NCI-H226 (cell line): ENCODE data around the gene WNK1.
"Not testable (repeated sequence)": the region's sequence is repeated elsewhere in the genome, so short reads cannot be mapped to it uniquely, and the experiment has no call there.

Experiments used
- DNase-seq: peaks from one replicate; pipeline ENCODE4 v3.0.0-alpha.2; 2015

Gene WNK1

DNA sequence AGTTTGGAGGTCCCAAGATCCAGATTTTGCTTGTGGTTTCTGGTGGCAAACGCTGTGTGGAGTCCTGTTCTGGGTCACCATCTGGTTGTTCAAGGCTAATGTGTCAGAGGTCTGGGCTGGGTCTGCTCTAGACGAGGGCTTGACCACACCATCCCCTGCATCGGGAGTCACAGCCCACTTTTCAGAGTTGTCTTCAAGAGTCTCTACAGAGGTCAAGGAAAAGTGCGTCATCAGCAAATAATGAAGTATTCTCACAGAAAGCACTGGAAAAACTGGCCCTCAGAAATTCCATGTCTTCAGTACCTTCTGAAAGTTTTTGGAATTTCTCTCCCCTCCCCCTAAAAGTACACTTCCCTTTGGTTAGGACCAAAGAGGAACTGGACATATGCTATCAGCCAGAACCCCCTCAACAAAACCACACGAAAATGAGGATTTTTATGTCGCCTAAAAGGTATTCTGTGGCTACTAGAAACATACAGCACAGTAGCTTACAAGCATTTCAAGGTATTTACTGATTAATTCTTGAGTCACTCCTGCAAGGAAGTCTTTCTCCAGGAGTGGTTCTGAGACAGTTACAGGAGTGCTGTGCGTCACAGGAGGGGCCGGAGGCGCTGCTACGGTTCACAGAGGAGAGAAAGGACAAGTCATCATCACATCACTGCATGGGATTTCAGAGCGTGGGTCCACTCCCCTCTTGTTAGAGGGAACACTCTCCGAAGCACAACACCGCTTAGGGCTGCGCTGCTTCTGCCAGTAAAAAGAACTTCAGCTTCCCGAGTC, 161.7 kb downstream of the WNK1 start:
- peak; percentile 70 for DNase-seq

DNA sequence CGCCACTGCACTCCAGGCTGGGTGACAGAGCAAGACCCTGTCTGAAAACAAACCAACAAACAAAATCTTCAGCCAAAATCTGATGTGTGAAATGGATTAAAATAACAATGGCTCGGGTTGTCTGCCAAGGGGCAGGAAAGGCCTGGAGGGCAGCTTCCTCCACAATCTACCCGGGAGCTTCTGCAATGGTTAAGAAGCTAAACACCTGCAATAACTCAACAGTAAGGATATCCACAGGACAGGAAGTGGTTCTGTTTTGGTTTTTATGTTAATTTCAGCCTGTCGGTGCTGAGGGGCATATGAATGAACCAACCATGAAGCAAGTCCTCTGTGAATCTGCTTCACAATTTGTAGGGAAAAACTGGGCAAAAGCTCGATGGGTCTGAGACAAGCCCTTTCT, 162.7 kb downstream of the WNK1 start:
- no peak for DNase-seq

DNA sequence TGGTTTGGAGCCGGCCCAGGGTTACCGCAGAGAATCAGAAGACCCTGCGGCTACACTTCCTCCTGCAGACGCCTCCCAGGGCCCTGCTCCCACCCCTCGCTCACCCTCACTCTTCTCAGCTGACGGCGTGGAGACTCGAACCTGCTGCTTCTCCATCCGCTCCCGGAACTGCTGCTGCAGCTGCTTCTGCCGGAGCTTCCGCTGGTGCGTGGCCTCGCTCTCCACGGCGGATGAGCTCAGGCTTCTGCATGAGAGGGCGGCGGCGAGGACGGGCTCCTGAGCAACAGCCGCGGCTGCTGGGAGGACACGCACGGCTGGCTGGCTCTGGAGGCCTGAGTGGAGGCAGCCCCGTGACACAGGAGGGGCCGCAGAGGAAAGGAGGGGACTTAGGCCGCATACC, 163.9 kb downstream of the WNK1 start:
- no peak for DNase-seq

DNA sequence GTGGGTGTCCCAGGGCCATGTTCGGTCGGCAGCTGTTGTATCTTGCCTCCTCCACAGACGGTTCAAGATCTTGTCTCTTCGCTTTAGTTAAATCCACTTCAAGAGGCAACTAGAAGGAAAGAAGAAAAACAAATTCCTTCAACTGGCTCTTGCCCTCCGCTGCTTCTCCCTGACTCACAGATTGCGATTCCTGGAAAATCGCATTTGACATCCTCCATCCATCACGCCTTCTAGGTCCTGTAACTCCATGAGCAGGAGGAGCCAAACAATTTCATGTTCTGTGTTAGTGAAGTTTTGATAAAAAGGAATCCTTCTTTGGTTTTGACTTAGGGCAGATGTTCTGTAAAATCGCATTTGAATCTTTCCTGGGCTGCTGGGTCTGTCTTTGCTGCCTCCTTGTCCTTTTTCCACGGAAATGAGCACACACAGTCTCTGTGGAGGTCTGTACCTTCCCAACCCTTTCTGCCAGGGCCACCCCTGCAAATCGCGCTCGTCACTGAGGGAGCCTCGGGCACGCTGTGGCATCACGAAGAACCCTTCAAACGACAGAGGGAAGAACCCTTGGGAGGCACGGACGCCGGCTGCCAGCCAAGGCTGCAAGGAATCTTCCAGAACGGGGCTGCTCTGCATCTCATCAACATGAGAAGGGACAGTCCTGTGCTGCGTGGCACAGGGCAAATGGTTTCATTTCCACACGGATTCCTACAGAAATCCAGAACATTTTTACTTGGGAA, 164.5 kb downstream of the WNK1 start:
- DNase-seq: no peak

DNA sequence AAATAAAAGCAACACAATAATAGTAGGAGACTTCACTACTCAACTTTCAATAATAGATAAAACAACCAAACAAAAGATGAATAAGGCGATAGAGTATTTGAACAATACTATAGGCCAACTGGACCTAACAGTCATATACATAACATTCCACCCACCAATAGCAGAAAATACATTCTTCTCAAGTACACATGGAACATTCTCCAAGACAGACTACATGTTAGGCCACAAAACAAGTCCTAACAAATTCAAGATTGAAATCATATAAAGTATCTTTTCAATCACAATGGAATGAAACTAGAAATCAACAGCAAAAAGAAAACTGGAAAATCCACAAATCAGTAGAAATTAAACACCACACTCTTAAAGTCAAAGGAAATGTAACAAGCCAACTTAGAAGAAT, 168.3 kb downstream of the WNK1 start:
- DNase-seq: no peak

DNA sequence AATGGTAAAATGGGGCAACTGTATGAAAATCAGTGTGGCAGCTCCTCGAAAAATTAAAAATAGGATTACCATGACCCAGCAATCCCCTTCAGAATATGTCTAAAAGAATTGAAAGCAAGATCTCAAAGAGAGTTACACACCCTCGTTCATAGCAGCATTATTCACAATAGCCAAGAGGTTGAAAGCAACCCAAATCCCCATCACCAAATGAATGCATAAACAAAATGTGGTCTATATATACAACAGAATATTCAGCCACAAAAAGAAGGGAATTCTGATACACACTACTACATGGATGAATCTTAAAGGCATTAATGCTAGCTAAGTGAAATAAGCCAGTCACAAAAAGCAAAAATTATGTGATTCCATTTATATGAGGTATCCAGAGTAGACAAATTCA, 169.9 kb downstream of the WNK1 start:
- no peak for DNase-seq

DNA sequence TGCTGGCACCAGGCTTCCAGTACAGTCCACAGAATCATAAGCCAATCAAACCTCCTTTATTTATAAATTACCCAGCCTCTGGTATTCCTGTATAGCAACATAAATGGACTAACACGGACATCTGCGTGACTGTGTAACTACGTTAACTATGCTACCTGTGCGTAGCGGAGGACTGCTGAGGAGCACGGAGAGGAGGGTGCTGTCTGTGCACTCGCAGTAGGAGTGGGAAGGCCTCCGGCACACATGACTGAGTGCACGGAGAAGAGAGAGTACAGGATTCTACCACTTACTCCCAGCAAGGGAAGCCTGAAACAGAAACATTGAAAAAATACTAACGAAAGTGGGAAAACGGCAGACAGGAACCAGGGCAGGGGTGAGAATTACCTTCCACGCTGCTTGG, 174.3 kb downstream of the WNK1 start:
- no peak for DNase-seq

DNA sequence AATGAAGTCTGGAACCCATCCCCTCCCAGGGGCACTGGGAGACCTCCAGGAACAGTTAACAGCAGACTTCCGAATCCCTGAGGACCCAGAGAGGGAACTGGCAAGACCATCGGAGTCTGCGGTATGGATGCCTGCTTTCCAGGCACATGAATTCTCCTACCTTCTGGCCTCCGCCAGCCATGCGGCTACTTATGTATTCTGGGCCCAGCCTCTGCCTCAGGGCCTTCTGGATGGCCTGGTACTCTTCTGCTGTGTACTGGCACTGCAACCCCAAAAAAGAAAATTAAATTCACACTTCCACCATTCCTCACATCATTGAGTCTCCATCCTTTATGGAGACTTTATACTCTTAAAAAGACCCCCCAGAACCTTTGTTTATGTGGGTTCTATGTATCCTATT, 178.7 kb downstream of the WNK1 start:
- DNase-seq: no peak

DNA sequence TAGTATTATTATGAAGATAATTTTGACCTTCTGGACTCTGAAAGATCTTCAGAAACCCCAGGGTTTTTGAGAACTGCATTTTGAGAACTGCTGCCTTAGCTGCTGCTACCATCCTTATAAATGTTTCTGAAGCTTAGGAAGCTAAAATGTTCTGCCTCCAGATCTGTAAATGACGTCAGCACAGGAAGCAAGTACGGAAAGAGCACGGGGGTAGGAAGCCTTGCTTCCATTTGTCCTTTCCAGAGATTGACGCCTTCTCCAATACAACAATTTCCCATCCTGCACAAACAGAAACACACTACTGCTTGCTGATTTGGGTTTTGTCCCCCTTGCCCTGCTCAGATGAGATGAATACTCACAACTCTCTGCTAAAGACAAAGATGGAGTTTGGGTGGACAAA, 179.2 kb downstream of the WNK1 start:
- no peak for DNase-seq

DNA sequence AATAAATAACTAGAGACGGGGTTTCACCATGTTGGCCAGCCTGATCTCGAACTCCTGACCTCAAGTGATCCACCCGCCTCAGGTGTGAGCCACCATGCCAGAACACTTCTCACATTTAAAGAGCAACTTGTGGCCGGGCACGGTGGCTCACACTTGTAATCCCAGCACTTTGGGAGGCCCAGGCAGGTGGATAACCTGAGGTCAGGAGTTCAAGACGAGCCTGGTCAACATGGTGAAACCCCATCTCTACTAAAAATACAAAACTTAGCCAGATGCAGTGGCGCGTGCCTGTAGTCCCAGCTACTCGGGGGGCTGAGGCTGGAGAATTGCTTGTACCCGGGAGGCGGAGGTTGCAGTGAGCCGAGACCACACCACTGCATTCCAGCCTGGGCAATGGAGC, 183.5 kb downstream of the WNK1 start:
- not testable (repeated sequence) for DNase-seq

DNA sequence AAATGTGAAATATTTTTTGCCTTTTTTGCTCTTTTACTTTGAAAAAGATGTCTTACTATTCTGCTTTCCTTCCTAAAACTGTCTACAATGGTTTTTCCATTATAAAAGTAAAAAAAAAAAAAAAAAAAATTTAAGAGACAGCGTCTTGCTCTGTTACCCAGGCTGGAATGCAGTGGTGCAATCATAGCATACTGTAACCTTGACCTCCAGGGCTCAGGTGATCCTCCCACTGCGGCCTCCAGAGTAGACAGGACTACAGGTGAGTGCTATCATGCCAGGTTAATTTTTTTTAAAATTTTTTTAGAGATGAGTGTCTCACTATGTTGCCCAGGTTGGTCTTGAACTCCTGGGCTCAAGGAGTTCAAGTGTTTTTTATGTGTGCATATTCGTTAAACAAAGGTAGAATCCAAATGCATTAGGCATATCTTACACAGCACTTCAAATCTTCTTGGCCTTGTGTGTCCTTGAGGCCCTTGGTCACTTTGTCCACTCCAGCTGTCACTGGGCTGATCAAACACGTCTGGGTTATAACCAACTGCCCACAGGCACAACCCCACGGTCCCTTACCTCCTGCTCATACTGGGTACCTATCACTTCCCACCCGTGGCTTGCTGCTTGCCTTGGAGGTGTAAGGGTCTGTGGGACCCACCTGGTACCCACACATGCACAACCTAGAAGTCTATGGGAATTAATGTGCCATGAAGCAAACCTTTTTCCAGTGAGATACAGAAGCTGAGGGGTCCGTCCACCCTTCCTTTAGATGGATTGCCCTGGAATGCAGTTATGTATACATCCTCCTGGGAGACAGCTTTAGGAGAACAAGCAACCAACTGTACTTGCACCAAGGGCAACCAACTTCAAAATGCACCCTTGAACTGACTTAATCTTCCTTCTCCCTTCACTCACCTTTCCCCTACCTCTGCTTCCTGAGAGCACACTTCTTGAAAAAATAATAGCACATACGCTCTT, 184.3 kb downstream of the WNK1 start:
- no peak for DNase-seq

DNA sequence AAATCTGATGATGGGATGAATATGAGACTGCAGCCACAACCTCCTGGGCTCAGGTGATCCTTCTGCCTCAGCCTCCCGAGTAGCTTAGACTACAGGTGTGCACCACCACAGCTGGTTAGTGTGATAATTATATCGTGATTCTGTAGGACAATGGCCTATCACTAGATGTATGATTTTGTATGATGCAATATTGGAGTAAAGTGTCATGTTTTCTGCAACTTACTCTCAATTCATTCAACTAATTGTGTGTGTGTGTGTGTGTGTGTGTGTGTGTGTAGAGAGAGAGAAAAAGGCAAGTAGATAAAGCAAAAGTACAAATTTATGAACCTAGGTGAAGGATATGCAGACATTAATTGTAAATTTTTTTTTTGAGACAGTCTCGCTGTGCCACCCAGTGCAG, 186.4 kb downstream of the WNK1 start:
- DNase-seq: no peak

DNA sequence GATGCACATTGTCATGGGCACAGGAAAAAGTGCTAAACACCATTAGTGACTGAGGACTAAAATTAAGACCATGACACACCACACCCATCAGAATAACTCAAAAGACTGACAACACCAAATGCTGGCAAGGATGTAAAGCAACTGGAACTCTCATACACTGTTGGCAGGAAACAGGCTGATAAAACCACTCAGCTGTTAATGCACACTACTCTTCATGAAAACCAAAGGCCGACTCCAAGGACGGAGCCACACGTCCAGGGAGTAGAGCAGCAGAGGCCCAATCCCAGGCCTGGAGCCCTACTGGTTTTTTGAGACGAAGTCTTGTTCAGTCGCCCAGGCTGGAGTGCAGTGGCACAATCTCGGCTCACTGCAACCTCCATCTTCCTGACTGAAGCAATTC, 190.7 kb downstream of the WNK1 start:
- no peak for DNase-seq

DNA sequence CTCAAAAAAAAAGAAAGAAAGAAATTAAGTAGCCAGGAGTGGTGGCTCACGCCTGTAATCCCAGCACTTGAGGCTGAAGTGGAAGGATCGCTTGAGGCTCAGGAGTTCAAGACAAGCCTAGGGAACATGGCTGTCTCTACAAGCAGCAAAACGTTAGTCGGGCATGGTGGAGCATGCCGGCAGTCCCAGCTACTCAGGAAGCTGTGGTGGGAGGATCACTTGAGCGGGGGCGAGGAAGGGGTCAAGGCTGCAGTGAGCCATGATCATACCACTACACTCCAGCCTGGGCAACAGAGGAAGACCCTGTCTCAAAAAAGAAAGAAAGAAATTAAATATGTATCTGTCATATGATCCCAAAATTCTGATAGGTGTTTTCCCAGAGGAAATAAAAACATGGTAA, 191.8 kb downstream of the WNK1 start:
- no peak for DNase-seq

DNA sequence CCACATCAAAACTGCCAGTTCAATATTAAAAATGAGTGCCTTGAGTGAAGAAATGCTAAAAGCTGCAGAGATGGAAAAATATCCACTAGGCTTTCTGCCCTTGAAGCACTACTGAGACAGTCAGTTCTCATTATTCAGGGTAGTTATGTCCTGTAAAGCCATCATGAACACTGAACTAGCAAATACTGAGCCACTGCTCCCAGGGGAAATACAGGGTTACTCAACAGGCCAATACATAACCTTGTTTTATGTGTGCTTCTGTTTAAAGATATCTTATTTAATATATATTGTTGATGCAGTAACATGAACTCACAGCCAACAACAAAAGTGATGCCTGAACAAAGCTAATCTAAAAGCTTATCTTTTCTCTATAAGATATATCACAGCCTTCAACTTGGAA, 193.8 kb downstream of the WNK1 start:
- DNase-seq: no peak

DNA sequence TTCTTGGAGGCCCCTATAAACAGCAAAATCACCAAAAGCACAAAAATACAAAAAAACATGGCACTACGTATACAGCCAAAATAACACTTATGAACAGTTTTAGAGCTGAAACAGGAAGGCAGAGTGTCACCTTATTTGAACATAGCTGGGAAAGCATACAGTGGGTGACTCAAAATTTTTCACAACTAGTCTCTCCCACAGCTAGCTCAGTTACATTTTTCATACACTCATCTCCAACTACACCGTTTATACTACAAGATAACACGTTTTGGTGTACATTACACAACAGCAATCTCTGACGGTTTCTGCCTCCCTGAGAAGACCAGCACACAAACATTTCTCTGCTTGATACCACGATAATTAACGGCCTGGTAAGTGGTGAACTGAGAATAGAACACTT, 194.3 kb downstream of the WNK1 start:
- DNase-seq: no peak

DNA sequence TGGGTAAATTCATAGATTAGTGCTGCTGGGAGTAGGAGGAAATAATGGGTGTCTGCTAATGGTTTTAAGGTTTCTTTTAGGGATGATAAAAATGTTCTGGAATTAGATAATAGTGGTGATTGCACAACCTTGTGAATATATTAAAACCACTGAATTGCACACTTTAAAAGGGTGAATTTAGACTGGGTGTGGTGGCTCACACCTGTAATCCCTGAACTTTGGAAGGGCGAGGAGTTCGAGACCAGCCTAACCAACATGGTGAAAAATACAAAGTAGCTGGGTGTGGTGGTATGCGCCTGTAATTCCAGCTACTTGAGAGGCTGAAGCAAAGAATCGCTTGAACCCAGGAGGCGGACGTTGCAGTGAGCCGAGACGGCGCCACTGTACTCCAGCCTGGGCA, 195.9 kb downstream of the WNK1 start:
- DNase-seq: no peak

DNA sequence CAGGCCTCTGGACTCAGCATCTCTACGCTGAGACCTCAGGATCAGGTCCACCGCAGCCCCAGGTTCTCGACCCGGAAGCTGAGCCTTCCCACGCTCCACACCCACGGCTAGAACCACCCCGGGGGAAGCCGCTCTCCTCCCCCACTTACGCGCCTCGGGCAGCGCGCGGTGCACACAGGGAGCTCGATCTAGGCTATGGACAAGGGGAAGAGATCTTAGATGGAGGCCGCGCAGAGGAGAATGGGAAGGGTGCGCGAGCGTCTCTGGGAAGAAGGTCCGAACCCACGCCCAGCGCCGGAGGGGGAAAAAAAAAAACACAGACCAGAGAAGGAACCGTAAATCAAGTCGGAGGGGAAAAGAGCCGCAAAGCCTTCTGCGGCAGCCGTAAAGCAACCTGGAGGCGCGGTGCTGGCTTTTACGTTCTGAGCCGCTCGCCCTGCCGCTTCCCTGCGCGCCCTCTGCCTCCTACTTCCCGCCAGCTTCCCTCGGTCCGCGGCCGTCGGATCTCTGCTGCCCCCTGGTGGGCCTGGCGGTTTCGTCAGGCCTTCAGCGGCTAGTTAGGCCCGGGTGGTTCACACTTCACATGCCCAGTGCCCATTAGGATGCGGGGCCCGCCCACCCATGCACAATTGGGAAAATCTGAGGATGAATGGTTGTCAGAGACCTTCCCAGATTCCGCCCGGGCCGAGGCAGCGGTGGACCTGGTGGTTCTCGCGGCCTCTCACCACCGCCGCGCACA, 197.2 kb downstream of the WNK1 start, which contains the start of gene RAD52:
Gene RAD52 (minus strand): TSS at position 242 of the 739 bp plus-strand sequence. CDS start 16,636 bp downstream, outside the sequence.
- DNase-seq: peak; percentile 97

DNA sequence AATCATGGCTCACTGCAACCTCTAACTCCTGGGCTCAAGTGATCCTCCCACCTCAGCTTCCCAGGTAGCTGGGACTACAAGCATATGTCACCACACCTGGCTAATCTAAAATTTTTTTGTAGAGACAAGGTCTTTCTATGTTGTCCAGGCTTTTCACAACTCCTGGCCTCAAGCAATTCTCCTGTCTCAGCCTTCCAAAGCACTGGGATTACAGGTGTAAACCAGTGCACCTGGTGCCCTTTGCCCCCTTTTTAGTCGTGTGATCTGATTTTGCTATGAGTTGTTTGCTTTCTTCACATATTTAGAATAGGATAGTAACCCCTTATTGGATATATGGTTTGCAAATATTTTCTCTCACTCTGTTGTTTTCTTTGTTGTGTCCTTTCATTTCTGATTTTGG, 198.8 kb downstream of the WNK1 start:
- DNase-seq: no peak

DNA sequence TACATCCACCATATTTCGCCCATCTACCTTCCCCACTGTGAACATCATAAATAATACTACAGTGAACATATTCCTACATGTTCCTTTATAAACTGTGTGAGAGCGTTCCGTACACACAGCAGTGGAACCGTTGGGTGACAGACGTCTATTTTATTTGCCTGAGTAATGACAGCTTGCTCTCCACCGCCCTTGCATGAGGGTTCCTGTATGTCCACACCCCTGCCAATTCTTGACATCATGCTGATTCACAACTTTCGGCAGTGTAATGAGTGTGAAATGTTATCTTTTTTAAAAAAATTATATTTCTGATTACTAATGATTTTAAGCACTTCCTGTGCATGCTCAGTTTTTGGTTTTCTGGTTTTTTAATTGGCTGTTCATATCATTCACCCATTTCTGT, 201.4 kb downstream of the WNK1 start:
- peak; percentile 59 for DNase-seq

DNA sequence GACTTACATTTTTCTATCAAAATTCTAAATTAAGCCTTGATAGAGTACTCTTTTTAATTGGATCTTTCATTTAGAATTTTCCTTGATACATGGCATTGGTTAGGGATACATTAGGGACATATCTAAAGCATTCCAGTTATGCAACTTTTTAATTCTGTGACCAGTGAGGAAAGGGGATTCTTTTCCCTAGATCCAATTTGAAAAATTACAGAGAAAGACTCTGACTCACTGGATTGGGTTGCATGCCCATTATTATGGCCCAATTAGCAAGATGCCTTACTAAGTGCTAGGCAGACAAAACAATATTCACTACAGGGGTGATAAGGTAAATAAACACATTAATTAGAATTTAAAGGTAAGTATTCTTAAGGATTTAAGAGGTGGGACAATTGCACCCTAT, 202.4 kb downstream of the WNK1 start:
- DNase-seq: no peak

DNA sequence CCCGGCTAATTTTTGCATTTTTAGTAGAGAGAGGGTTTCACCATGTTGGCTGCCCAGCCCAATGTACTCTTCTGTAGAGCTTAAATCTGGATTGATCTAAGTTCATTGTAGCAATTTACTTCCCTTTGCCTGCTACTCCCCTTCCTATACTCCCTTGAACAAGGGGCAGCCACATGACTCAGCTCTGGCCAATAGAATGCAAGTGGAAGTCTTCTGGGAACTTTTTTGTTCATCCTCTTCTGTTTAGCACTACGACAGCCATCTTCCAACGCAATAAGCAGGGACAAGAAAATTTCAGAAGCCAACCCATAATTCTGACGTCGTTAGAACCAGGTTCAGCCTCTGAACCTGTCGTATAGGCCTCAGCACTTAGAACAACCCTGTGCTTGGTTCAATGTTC, 203.6 kb downstream of the WNK1 start:
- DNase-seq: no peak
